GM18517 (cell line): ENCODE measurements around the gene UNC50.

Source experiments
- ATAC-seq: cut with Tn5 transposase; IDR thresholded peaks from one replicate; pipeline ENCODE4 v1.9.1; 2021; ENCODE audit warnings: mild to moderate bottlenecking, moderate library complexity; ENCODE audit not compliant: unreplicated experiment

The UNC50 gene

DNA sequence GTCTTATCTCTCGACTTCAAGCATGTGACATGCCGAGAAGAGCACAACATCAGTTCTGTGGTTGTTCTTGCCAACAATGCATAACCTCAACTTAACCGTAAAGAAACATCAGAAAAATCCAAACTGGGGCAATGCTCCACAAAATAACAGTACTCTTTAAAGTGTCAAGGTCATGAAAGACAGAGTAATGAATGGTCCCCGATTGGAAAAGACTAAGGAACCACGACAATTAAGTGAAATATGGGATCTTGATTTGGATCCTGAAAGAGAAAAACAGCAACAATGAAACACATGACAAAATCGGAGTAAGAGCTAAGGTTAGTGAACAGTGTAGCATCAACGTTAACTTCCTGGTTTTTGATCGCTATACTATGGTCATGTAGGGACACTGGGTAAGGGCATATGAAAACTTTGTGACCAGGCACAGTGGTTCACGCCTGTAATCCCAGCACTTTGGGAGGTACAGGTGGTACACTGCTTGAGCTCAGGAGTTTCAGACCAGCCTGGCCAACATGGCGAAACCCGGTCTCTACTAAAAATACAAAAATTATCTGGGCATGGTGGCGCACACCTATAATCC, 55.2 kb downstream of the UNC50 start:
- ATAC-seq = no peak

GRCh38 chr2:98664323-98664722, 55.9 kb downstream of the UNC50 start:
- ATAC-seq = no peak

DNA sequence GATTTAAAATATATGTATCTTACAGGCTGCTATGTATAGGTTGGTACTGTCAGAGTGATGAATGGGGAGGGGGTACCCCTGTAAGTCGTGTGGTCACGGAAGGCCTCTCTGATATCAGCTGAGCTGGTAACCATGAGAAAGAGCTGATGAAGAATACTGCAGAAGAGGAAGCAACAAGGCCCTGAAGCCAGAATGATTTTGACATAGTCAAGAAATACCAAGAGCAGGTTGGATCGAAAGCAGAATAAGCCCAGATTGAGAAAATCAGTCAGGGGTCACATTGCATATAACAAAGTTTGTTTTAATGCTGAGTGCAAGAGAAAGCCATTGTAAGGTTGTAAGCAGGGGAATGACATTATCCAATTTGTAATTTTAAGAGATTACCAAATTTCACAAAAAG, 57.3 kb downstream of the UNC50 start:
- no peak for ATAC-seq
